B cell (primary cell): ENCODE results near the gene MTMR10. TPM values are rescaled to one million over a fixed set of nuclear protein-coding genes. Genes with fewer than 3 reads are reported as not detected.

Experiments
- ATAC-seq: fragments of 200-7000 bp; cut with Tn5 transposase; one replicate; pipeline ENCODE4 v1.10.0; 2021; ENCODE audit warnings: low read depth, mild to moderate bottlenecking, moderate number of reproducible peaks, moderate library complexity
- CTCF ChIA-PET: fragments of 350-600 bp; sonication (Branson Sonifier 250); formaldehyde crosslinking; loops from one replicate; lab custom pipeline; 2021; ENCODE audit warnings: antibody characterized with exemption, inconsistent platforms; lab: Charles Lee
- POLR2A ChIA-PET: fragments of 350-600 bp; sonication (Branson Sonifier 250); formaldehyde crosslinking; loops from one replicate; lab custom pipeline; 2021; ENCODE audit warnings: antibody characterized with exemption; lab: Charles Lee
- DNase-seq: peaks from one replicate; pipeline ENCODE4 v3.0.0; 2013
- H2AFZ ChIP-seq: 2 replicates; pipeline ENCODE4 v1.6.1; 2012; ENCODE audit warnings: mild to moderate bottlenecking, low read depth, low read length; ENCODE audit not compliant: insufficient read depth, poor library complexity, severe bottlenecking
- H3K27ac ChIP-seq, 2 donors: 1 replicate in 1 of 2; 2 replicates in 1 of 2; pipeline ENCODE4 v1.5.1; 2012 to 2013; ENCODE audit warnings: low read length in 2 of 2, mild to moderate bottlenecking in 2 of 2, moderate library complexity in 1 of 2
- H3K27me3 ChIP-seq, 4 experiments: fragments of 200-600 bp in 1 of 4; sonication (generic) in 1 of 4; replicated peaks in 1 of 4; 1 replicate in 2 of 4; 2 replicates in 2 of 4; pipeline versions ENCODE4 v1.6.1 to v1.7.0; 2013 to 2016; ENCODE audit warnings: low read length in 3 of 4, mild to moderate bottlenecking in 2 of 4, mixed read lengths in 1 of 4, moderate library complexity in 1 of 4; ENCODE audit not compliant: insufficient read depth in 4 of 4, control insufficient read depth in 3 of 4; ENCODE audit errors: control extremely low read depth in 1 of 4
- H3K36me3 ChIP-seq, 2 experiments: replicated peaks in 1 of 2; 1 replicate in 1 of 2; 2 replicates in 1 of 2; pipeline versions ENCODE4 v1.6.1 to v1.7.1; 2013; ENCODE audit warnings: low read length in 1 of 2; ENCODE audit not compliant: insufficient read depth in 2 of 2, control insufficient read depth in 1 of 2; ENCODE audit errors: control extremely low read depth in 1 of 2, extremely low read depth in 1 of 2
- H3K4me1 ChIP-seq, 2 donors: fragments of 200-600 bp in 1 of 2; sonication (generic) in 1 of 2; 1 replicate in 1 of 2; 2 replicates in 1 of 2; pipeline versions ENCODE4 v1.5.1 to v1.6.1; 2013 to 2017; ENCODE audit warnings: low read length in 2 of 2; ENCODE audit not compliant: control insufficient read depth in 2 of 2, insufficient read depth in 2 of 2
- H3K4me2 ChIP-seq: replicated peaks from 2 replicates; pipeline ENCODE3; 2012; ENCODE audit warnings: mild to moderate bottlenecking, low read depth, low read length; ENCODE audit not compliant: poor library complexity, severe bottlenecking
- H3K4me3 ChIP-seq, 5 experiments: fragments of 200-600 bp in 1 of 5; sonication (generic) in 1 of 5; 1 replicate in 3 of 5; 2 replicates in 2 of 5; pipeline versions ENCODE4 v1.5.1 to v1.7.0; 2011 to 2016; ENCODE audit warnings: low read length in 4 of 5, mild to moderate bottlenecking in 4 of 5, low read depth in 2 of 5, control low read depth in 1 of 5, moderate library complexity in 1 of 5; ENCODE audit not compliant: insufficient read depth in 1 of 5; ENCODE audit errors: control extremely low read depth in 1 of 5, extremely low read depth in 1 of 5
- H3K79me2 ChIP-seq: fragments of 200-600 bp; sonication (generic); one replicate; pipeline ENCODE4 v1.6.0; 2016; ENCODE audit warnings: low read length; ENCODE audit not compliant: control insufficient read depth, insufficient read depth
- H3K9ac ChIP-seq: fragments of 200-600 bp; sonication (generic); 2 replicates; pipeline ENCODE4 v1.6.1; 2017; ENCODE audit warnings: mild to moderate bottlenecking, low read length, moderate library complexity
- H3K9me3 ChIP-seq, 3 donors: one replicate each; pipeline versions ENCODE4 v1.6.1 to v1.7.1; 2013; ENCODE audit warnings: low read length in 2 of 3; ENCODE audit not compliant: control insufficient read depth in 2 of 3, insufficient read depth in 1 of 3; ENCODE audit errors: control extremely low read depth in 1 of 3
- H4K20me1 ChIP-seq: 2 replicates; pipeline ENCODE4 v1.6.0; 2012; ENCODE audit warnings: mild to moderate bottlenecking, low read length; ENCODE audit not compliant: insufficient read depth, control insufficient read depth, poor library complexity, severe bottlenecking
- H3K27ac Mint-ChIP-seq: one replicate; pipeline ENCODE4 v1.8.0; 2021; ENCODE audit warnings: mixed read lengths
- H3K27me3 Mint-ChIP-seq: one replicate; pipeline ENCODE4 v1.8.0; 2021; ENCODE audit warnings: mixed read lengths
- H3K4me1 Mint-ChIP-seq: one replicate; pipeline ENCODE4 v1.8.0; 2021; ENCODE audit warnings: mixed read lengths
- H3K4me3 Mint-ChIP-seq: one replicate; pipeline ENCODE4 v1.8.0; 2021; ENCODE audit warnings: mixed read lengths
- H3K9me3 Mint-ChIP-seq: one replicate; pipeline ENCODE4 v1.8.0; 2022; ENCODE audit warnings: mixed read lengths; ENCODE audit not compliant: insufficient read depth
- EZH2 ChIP-seq: IDR thresholded peaks from 2 replicates; pipeline ENCODE4 v1.6.1; 2012; ENCODE audit warnings: borderline replicate concordance, low read depth, mild to moderate bottlenecking, moderate library complexity, low read length; ENCODE audit not compliant: insufficient read depth, poor library complexity, severe bottlenecking
- WGBS: methylation state at CpG from one replicate; pipeline ENCODE4 v1.1.5; 2013; ENCODE audit warnings: missing lambda C conversion rate; ENCODE audit not compliant: insufficient coverage; 5-methylcytosine and 5-hydroxymethylcytosine counted together
- intact Hi-C: fragments of 100-400 bp; cut with micrococcal nuclease; formaldehyde crosslinking; loops from one replicate; pipeline ENCODE4 v1.10.0; 2022
- polyA minus RNA-seq: library from RNA; depleted of rRNA, polyadenylated mRNA; stranded (reverse); fragments of >200 nt; gene quantifications from 2 replicates; pipeline ENCODE4 v1.2.3, GENCODE V29; 2012
- polyA plus RNA-seq: library from polyadenylated mRNA; depleted of rRNA; stranded (reverse); fragments of >200 nt; gene quantifications from 2 replicates; pipeline ENCODE4 v1.2.3, GENCODE V29; 2012
- total RNA-seq, 2 donors: library from RNA; stranded (reverse); fragments of 120-200 nt in 1 of 2; gene quantifications; 1 replicate in 1 of 2; 2 replicates in 1 of 2; pipeline versions ENCODE4 v1.2.3 to v1.2.4, GENCODE V29; 2013 to 2022
- TF ChIP-seq, protein P1 (sequence below): fragments of 200-600 bp; IDR thresholded peaks from one replicate; pipeline ENCODE4 v1.8.0; 2022; ENCODE audit warnings: antibody characterized with exemption, mild to moderate bottlenecking

Gene MTMR10, protein sequence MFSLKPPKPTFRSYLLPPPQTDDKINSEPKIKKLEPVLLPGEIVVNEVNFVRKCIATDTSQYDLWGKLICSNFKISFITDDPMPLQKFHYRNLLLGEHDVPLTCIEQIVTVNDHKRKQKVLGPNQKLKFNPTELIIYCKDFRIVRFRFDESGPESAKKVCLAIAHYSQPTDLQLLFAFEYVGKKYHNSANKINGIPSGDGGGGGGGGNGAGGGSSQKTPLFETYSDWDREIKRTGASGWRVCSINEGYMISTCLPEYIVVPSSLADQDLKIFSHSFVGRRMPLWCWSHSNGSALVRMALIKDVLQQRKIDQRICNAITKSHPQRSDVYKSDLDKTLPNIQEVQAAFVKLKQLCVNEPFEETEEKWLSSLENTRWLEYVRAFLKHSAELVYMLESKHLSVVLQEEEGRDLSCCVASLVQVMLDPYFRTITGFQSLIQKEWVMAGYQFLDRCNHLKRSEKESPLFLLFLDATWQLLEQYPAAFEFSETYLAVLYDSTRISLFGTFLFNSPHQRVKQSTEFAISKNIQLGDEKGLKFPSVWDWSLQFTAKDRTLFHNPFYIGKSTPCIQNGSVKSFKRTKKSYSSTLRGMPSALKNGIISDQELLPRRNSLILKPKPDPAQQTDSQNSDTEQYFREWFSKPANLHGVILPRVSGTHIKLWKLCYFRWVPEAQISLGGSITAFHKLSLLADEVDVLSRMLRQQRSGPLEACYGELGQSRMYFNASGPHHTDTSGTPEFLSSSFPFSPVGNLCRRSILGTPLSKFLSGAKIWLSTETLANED
- total RNA-seq (50.2 and 53.2 TPM in 2 replicates), polyA plus RNA-seq (27.9 and 42.8 TPM in 2 replicates), polyA minus RNA-seq (42.8 and 63.3 TPM in 2 replicates)
- total RNA-seq (2013), result 81.0 TPM

DNA sequence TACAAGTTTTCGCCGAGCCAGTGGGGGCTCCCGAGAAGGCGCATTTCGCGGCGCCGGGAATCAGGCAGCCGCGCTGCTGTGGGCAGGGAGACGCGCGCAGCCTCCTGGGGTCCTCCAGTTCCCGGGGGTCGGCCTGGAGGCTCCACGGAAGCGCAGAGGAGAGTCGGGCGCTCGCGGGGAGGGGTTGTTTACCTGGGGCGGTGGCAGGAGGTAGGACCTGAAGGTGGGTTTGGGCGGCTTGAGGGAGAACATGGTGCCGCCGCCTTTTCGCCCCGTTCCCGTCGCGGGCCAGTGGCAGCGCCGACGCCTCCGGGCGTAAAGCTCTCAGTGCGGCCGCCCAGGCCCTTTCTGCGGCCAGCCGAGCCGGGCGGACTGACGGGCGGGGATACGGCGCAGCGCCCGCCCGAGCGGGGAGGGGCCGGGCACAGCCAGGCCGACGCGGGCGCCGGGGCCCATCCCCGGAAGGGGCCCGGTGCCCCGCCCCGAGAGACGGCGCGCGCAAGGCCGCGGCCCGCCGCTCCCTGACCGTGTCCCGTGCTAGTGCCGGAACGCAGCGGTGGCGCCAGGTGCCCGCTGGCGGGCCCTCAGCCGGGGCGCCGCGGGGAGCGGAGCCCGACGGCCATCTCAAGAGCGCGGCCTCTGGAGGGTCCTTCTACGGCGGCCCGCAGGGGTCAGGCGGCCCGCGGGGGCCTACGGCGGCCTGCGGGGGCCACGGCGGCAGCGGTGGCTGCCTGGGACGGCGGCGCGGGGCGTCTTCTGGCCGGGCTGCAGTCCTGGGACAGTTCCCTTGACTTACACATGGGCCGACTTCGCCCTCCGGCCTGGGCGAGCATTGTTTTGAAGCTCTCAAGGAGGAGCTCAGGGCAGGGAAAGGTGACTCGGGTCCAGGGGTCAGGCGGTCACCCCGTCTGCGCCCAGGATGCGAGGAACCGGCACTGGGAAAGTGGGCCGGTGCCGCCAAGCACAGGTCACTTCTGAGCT is at the start of gene MTMR10:
TSS of gene MTMR10 (minus strand) at position 374 of the 981 bp plus-strand sequence. CDS start at position 252, 122 bp downstream.
- WGBS, result under 1% methylated on average over 111 of the region's 114 CpGs
- POLR2A ChIA-PET, result interaction anchor here (1.4 to 2.0 kb wide), 2 partner anchors 12 to 38 kb away, joined by 3 to 15 read pairs; no protein-coding TSS in a partner anchor
- ATAC-seq, result peak; percentile 92
- Histone ChIP-seq H3K27me3 (no peaks in the 10 kb centered on the region), H3K9ac (peak within 1 kb of the TSS; percentile 84), H3K4me2 (peak within 1 kb of the TSS; percentile 93), H3K4me1 (peaks cover 21 to 31% of the 10 kb centered on the region in 2 donors), H3K27ac (peak within 1 kb of the TSS; percentile 81 to 94), H3K36me3 (peaks cover 7 to 17% of the 10 kb centered on the region in 2 experiments), H3K79me2 (peaks cover 48% of the 10 kb centered on the region), H3K4me3 (peak within 1 kb of the TSS; percentile 77 to 96 (median 85)), H2AFZ (peak within 1 kb of the TSS; percentile 94), H3K9me3 (no peaks in the 10 kb centered on the region), H4K20me1 (peaks cover 31% of the 10 kb centered on the region)
- H3K4me3 Mint-ChIP-seq, result peak within 1 kb of the TSS; percentile 95
- no peaks in the 10 kb centered on the region for H3K9me3 Mint-ChIP-seq
- peak; percentile 90 for DNase-seq
- TF ChIP-seq EZH2, result no peak
- TF ChIP-seq, protein P1, sequence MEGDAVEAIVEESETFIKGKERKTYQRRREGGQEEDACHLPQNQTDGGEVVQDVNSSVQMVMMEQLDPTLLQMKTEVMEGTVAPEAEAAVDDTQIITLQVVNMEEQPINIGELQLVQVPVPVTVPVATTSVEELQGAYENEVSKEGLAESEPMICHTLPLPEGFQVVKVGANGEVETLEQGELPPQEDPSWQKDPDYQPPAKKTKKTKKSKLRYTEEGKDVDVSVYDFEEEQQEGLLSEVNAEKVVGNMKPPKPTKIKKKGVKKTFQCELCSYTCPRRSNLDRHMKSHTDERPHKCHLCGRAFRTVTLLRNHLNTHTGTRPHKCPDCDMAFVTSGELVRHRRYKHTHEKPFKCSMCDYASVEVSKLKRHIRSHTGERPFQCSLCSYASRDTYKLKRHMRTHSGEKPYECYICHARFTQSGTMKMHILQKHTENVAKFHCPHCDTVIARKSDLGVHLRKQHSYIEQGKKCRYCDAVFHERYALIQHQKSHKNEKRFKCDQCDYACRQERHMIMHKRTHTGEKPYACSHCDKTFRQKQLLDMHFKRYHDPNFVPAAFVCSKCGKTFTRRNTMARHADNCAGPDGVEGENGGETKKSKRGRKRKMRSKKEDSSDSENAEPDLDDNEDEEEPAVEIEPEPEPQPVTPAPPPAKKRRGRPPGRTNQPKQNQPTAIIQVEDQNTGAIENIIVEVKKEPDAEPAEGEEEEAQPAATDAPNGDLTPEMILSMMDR, result no peak
- CTCF ChIA-PET, result interaction anchor here (1.2 to 1.7 kb wide), 3 partner anchors 12 to 137 kb away, joined by 9 to 12 read pairs (median 10); no protein-coding TSS in a partner anchor
- no peaks in the 10 kb centered on the region for H3K27me3 Mint-ChIP-seq
- H3K27ac Mint-ChIP-seq, result peak within 1 kb of the TSS; percentile 97
- intact Hi-C loops, result loop anchor here (1.0 to 5.0 kb wide), 8 partner anchors 13 to 446 kb away; partner anchors contain the start of gene FAN1
- peaks cover 31% of the 10 kb centered on the region for H3K4me1 Mint-ChIP-seq
